ENCODE results near the gene HYLS1. TPM values are rescaled to one million over a fixed set of nuclear protein-coding genes. Genes with fewer than 3 reads are reported as not detected.

Gene HYLS1
- total RNA-seq, 4 donors from 2014 or later = 2.8 to 6.9 (median 4.7) TPM

DNA sequence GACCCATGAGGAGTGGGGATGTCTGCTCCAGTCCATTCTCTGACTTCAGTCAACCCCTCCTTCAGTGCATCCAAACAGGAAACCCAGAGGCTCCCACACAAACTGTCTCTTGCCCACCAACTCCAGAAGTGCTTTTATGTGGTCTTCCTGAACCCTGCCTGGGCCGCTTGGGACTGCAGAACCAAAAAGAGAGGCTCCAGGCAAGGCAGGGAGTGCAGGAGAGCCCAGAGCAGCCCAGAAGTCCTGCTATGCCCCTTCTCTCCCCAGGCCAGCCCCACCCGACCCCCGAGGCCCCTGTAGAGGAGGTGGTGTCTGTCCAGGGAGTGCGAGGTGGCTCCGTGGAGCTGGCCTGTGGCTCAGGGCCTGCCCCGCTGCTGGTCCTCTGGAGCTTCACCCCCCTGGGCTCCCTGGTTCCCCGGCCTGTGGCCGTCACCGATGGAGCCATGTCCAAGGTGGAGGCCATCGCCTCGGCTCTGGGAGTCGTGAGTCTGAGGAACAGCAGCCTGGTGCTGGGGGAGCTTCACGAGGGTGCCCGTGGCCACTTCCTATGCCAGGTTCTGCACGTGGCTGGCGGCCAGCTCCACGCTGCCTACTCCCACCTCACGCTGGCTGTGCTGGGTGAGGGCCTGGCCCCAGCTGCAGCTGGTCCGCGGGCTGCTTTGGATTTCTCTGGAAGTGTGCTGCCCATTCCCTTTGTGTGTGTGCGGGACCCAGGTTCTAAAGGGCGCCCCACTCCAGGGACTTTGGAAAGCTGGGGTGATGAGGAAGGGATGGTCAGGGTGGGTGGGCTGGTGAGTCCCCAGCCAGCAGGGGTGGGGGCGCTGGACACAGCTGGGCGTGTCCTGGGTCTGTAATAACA, 60.2 kb downstream of the HYLS1 start:
- intact Hi-C loops (cut with DNase I) = no loop called here
- Histone ChIP-seq H3K27me3 (no peaks in the 10 kb centered on the region), H3K27ac (replicated peaks in 1 of 4) (no peak overlapping the region), H3K9me3 (no peaks in the 10 kb centered on the region), H3K4me3 (no peak overlapping the region), H3K4me1 (peaks cover 13 to 22% (median 21%) of the 10 kb centered on the region in 4 donors), H3K36me3 (no peaks in the 10 kb centered on the region)
- peak; percentile 70 for DNase-seq (ENCODE audit: extremely low spot score)
- WGBS = 92% methylated on average over 9 of the region's 24 CpGs
- no peak for TF ChIP-seq EP300 (IDR thresholded peaks at IDR 0.05)
- TF ChIP-seq, protein P1, sequence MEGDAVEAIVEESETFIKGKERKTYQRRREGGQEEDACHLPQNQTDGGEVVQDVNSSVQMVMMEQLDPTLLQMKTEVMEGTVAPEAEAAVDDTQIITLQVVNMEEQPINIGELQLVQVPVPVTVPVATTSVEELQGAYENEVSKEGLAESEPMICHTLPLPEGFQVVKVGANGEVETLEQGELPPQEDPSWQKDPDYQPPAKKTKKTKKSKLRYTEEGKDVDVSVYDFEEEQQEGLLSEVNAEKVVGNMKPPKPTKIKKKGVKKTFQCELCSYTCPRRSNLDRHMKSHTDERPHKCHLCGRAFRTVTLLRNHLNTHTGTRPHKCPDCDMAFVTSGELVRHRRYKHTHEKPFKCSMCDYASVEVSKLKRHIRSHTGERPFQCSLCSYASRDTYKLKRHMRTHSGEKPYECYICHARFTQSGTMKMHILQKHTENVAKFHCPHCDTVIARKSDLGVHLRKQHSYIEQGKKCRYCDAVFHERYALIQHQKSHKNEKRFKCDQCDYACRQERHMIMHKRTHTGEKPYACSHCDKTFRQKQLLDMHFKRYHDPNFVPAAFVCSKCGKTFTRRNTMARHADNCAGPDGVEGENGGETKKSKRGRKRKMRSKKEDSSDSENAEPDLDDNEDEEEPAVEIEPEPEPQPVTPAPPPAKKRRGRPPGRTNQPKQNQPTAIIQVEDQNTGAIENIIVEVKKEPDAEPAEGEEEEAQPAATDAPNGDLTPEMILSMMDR (IDR thresholded peaks at IDR 0.05) = no peak
- TF ChIP-seq POLR2A (IDR thresholded peaks at IDR 0.05; ENCODE audit: low read depth) = no peak
- no peak for TF ChIP-seq POLR2AphosphoS5 (IDR thresholded peaks at IDR 0.05)

DNA sequence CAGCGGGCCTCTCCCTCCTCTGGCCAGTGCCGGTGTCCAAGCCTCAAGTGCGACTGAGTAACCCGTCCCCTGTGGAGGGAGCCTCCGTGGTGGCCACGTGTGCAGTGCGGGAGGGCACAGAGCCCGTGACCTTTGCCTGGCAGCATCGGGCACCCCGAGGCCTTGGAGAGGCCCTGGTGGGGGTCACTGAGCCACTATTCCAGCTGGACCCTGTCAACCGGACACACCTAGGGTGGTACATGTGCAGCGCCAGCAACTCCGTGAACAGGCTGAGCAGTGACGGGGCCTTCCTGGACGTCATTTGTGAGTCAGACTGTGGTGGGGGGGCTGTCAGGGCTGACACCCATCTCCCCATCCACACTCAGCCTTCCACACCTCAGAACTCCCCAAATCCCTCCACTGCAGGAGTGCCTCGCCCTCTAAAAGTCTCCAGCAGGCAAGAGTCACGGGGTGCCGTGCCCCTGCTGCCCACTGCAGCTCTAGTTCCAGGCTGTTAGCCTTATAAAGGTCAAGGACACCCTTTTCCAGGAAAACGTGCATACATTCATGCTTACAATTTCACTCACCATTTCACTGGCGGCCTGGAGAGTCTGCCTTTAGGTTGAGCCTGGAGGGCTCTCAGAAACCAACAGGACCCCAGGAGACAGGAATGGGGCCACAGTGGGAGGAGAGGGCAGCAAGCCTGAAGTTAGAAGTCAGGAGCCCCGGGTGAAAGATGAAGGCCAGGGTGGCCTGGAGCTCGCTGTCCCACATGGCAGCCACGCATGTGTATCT, 61.0 kb downstream of the HYLS1 start:
- Histone ChIP-seq H3K4me3 (no peak overlapping the region), H3K27ac (replicated peaks in 1 of 4) (no peak overlapping the region), H3K4me1 (peaks cover 19 to 31% (median 29%) of the 10 kb centered on the region in 4 donors), H3K9me3 (no peaks in the 10 kb centered on the region), H3K36me3 (no peaks in the 10 kb centered on the region), H3K27me3 (no peaks in the 10 kb centered on the region)
- 89% methylated on average over 16 of the region's 23 CpGs for WGBS
- TF ChIP-seq EP300 (IDR thresholded peaks at IDR 0.05) (no peak), POLR2AphosphoS5 (IDR thresholded peaks at IDR 0.05) (no peak), POLR2A (IDR thresholded peaks at IDR 0.05; ENCODE audit: low read depth) (no peak)
- TF ChIP-seq, protein P1 (IDR thresholded peaks at IDR 0.05) = no peak
- intact Hi-C loops (cut with DNase I) = no loop called here
- peak; percentile 91 for DNase-seq (ENCODE audit: extremely low spot score)

DNA sequence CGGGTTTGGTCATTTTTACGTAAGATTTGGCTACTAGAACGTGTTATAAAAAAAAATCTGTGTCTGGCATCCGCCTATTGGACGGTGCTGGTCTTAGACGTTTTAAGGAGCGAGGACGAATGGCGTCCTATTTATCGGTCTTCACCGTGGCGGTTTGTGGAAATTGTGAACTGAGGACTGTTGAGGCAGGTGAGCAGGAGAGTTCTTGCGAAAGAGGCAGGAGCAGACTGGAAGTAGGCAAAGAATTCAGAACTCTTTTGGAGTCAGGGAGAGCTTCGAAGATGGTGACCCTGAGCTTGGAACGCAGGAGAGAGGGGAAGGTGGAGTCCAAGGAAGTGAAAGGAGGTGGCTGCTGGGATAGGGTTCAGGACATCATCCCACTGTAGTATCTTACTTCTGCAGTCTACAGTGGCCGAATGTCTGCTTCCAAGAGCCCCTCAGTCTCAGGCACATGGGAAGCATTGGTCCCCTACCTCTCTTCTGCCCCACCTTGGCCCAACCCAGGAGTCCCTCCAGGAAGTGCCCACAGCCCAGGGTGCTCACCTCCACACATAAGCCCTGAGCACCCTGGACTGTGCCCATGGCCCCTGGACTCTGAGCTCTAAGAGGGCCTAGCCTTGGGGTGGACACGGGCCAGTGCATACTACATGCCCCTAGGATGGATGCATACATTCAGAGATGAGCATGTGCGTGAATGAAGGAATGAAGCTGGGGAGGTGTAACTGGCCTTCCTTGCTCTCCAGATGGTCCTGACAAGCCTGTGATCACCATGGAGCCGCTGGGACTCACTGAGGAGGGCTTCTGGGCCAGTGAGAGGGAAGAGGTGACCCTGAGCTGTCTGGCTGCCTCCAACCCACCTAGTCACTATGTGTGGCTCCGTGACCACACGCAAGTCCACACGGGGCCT, 62.1 kb downstream of the HYLS1 start:
- peak; percentile 87 for DNase-seq (ENCODE audit: extremely low spot score)
- Histone ChIP-seq H3K27me3 (no peaks in the 10 kb centered on the region), H3K36me3 (no peaks in the 10 kb centered on the region), H3K4me1 (peaks cover 19 to 37% (median 32%) of the 10 kb centered on the region in 4 donors), H3K4me3 (no peak overlapping the region), H3K9me3 (no peaks in the 10 kb centered on the region), H3K27ac (replicated peaks in 1 of 4) (no peak overlapping the region)
- 95% methylated on average over 19 of the region's 22 CpGs for WGBS
- TF ChIP-seq, protein P1 (IDR thresholded peaks at IDR 0.05) = no peak
- TF ChIP-seq POLR2AphosphoS5 (IDR thresholded peaks at IDR 0.05) = no peak
- intact Hi-C loops (cut with DNase I) = loop anchor here (5.0 kb wide), 1 partner anchor 113 kb away; the partner anchor contains the start of gene CDON

DNA sequence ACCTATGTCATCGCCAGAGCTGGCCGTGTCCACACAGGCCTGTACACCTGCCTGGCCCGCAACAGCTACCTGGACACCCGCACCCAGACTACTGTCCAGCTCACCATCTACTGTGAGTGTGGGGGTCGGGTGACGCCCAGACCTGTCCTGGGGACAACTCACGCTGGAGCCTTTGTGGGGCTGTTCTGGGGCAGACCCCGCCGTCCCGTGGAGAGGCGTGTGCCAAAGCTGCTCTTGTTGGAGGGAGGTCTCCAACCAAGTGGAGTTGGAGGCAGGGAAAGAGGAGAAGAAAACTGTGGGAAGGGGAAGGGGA, 62.7 kb downstream of the HYLS1 start:
- no peak overlapping the region for H3K4me3 ChIP-seq
- no peak for DNase-seq (ENCODE audit: extremely low spot score)
- H3K27ac ChIP-seq (replicated peaks in 1 of 4) = peak overlapping the region in 1 of 4 donors; percentile 47
- intact Hi-C loops (cut with DNase I) = loop anchor here (5.0 kb wide), 1 partner anchor 112 kb away; the partner anchor contains the start of gene CDON
- no peaks in the 10 kb centered on the region for H3K9me3 ChIP-seq
- H3K36me3 ChIP-seq = no peaks in the 10 kb centered on the region
- WGBS = 95% methylated on average over 4 of the region's 11 CpGs
- TF ChIP-seq POLR2A (IDR thresholded peaks at IDR 0.05; ENCODE audit: low read depth) (no peak), EP300 (IDR thresholded peaks at IDR 0.05) (no peak), POLR2AphosphoS5 (IDR thresholded peaks at IDR 0.05) (no peak)
- TF ChIP-seq, protein P1 (IDR thresholded peaks at IDR 0.05) = no peak
- H3K4me1 ChIP-seq = peaks cover 19 to 37% (median 32%) of the 10 kb centered on the region in 4 donors
- no peaks in the 10 kb centered on the region for H3K27me3 ChIP-seq

All from esophagus muscularis mucosa (tissue), 4 donors.